HEK293 (cell line): Measurements from ENCODE around the gene CD2.

Experiments used
- CTCF ChIA-PET: fragments of 350-600 bp; formaldehyde crosslinking; extraction: SDS; loops from one replicate; lab custom pipeline; 2021; ENCODE audit warnings: antibody characterized with exemption; lab: Yijun Ruan, JAX
- POLR2A ChIA-PET: fragments of 300-600 bp; formaldehyde crosslinking; extraction: SDS; loops from one replicate; lab custom pipeline; 2020; ENCODE audit warnings: antibody characterized with exemption, inconsistent platforms; lab: Yijun Ruan, JAX
- H3K27ac ChIP-seq: fragments of 200-500 bp; sonication (Bioruptor generic); 2 replicates; pipeline ENCODE4 v1.5.1; 2014; ENCODE audit warnings: low read depth, low read length, control low read depth, inconsistent platforms; ENCODE audit errors: extremely low read depth
- H3K36me3 ChIP-seq, 2 experiments: fragments of 200-500 bp in 1 of 2; sonication (Bioruptor generic) in 1 of 2; 1 replicate in 1 of 2; 2 replicates in 1 of 2; pipeline ENCODE4 v1.5.1; 2014 to 2017; ENCODE audit warnings: inconsistent platforms in 2 of 2, low read length in 2 of 2; ENCODE audit not compliant: control insufficient read depth in 2 of 2, insufficient read depth in 1 of 2
- H3K4me1 ChIP-seq: fragments of 200-500 bp; sonication (Bioruptor generic); 2 replicates; pipeline ENCODE4 v1.5.1; 2014; ENCODE audit warnings: mild to moderate bottlenecking, low read length, inconsistent platforms; ENCODE audit not compliant: control insufficient read depth, insufficient read depth
- H3K4me3 ChIP-seq: 2 replicates; pipeline ENCODE4 v1.5.1; 2011; ENCODE audit warnings: low read depth, mild to moderate bottlenecking, control low read depth, low read length, moderate library complexity
- H3K9me3 ChIP-seq: fragments of 200-500 bp; sonication (Bioruptor generic); 2 replicates; pipeline ENCODE4 v1.5.1; 2014; ENCODE audit warnings: low read depth, low read length, inconsistent platforms; ENCODE audit not compliant: control insufficient read depth, insufficient read depth
- BCL11A ChIP-seq: fragments of 450-650 bp; formaldehyde crosslinking; IDR thresholded peaks from 2 replicates; pipeline ENCODE4 v1.5.1; 2016; ENCODE audit warnings: low read depth, missing biosample characterization, missing genetic modification characterization
- INSM2 ChIP-seq: fragments of 450-650 bp; formaldehyde crosslinking; IDR thresholded peaks from 2 replicates; pipeline ENCODE4 v1.5.1; 2016; ENCODE audit warnings: missing biosample characterization, missing genetic modification characterization
- KLF17 ChIP-seq: fragments of 450-650 bp; formaldehyde crosslinking; IDR thresholded peaks from 2 replicates; pipeline ENCODE4 v1.5.1; 2016; ENCODE audit warnings: missing biosample characterization, missing genetic modification characterization
- KLF8 ChIP-seq: fragments of 450-650 bp; formaldehyde crosslinking; IDR thresholded peaks from 2 replicates; pipeline ENCODE4 v1.5.1; 2016; ENCODE audit warnings: missing biosample characterization, missing genetic modification characterization
- KLF9 ChIP-seq: fragments of 450-650 bp; formaldehyde crosslinking; IDR thresholded peaks from 2 replicates; pipeline ENCODE4 v1.5.1; 2016; ENCODE audit warnings: missing biosample characterization, missing genetic modification characterization, low read depth
- OSR2 ChIP-seq: fragments of 450-650 bp; formaldehyde crosslinking; IDR thresholded peaks from 2 replicates; pipeline ENCODE4 v1.5.1; 2016; ENCODE audit warnings: missing biosample characterization, missing genetic modification characterization
- YY1 ChIP-seq: fragments of 450-650 bp; formaldehyde crosslinking; IDR thresholded peaks from 2 replicates; pipeline ENCODE4 v1.5.1; 2018; ENCODE audit warnings: missing biosample characterization, missing genetic modification characterization
- ZBTB1 ChIP-seq: fragments of 450-650 bp; formaldehyde crosslinking; IDR thresholded peaks from 2 replicates; pipeline ENCODE4 v1.5.1; 2016; ENCODE audit warnings: missing biosample characterization, missing genetic modification characterization
- ZFP3 ChIP-seq: fragments of 450-650 bp; formaldehyde crosslinking; IDR thresholded peaks from 2 replicates; pipeline ENCODE4 v1.5.1; 2016; ENCODE audit warnings: low read depth, missing biosample characterization, missing genetic modification characterization
- ZNF18 ChIP-seq: fragments of 450-650 bp; formaldehyde crosslinking; IDR thresholded peaks from 2 replicates; pipeline ENCODE4 v1.5.1; 2016; ENCODE audit warnings: missing biosample characterization, missing genetic modification characterization
- ZNF202 ChIP-seq: fragments of 450-650 bp; formaldehyde crosslinking; IDR thresholded peaks from 2 replicates; pipeline ENCODE4 v1.5.1; 2016; ENCODE audit warnings: missing biosample characterization, missing genetic modification characterization, borderline replicate concordance
- ZNF214 ChIP-seq: fragments of 450-650 bp; formaldehyde crosslinking; IDR thresholded peaks from 2 replicates; pipeline ENCODE4 v1.5.1; 2017; ENCODE audit warnings: missing biosample characterization, mild to moderate bottlenecking, missing genetic modification characterization, borderline replicate concordance
- ZNF248 ChIP-seq: fragments of 450-650 bp; formaldehyde crosslinking; IDR thresholded peaks from 2 replicates; pipeline ENCODE4 v1.5.1; 2017; ENCODE audit warnings: missing biosample characterization, missing genetic modification characterization
- ZNF292 ChIP-seq: fragments of 450-650 bp; formaldehyde crosslinking; IDR thresholded peaks from 2 replicates; pipeline ENCODE4 v1.5.1; 2016; ENCODE audit warnings: low read depth, missing biosample characterization, missing genetic modification characterization, borderline replicate concordance
- ZNF335 ChIP-seq: fragments of 450-650 bp; formaldehyde crosslinking; conservative IDR thresholded peaks from 2 replicates; pipeline ENCODE4 v1.5.1; 2016; ENCODE audit warnings: missing biosample characterization, missing genetic modification characterization
- ZNF423 ChIP-seq: fragments of 450-650 bp; formaldehyde crosslinking; IDR thresholded peaks from 2 replicates; pipeline ENCODE4 v1.5.1; 2016; ENCODE audit warnings: missing biosample characterization, missing genetic modification characterization
- ZNF488 ChIP-seq: fragments of 450-650 bp; formaldehyde crosslinking; IDR thresholded peaks from 2 replicates; pipeline ENCODE4 v1.5.1; 2016; ENCODE audit warnings: missing biosample characterization, missing genetic modification characterization
- ZNF571 ChIP-seq: fragments of 450-650 bp; formaldehyde crosslinking; IDR thresholded peaks from 2 replicates; pipeline ENCODE4 v1.5.0; 2017; ENCODE audit warnings: missing biosample characterization, missing genetic modification characterization
- ZNF645 ChIP-seq: fragments of 450-650 bp; formaldehyde crosslinking; IDR thresholded peaks from 2 replicates; pipeline ENCODE4; 2016; ENCODE audit warnings: missing biosample characterization, missing genetic modification characterization
- ZNF830 ChIP-seq: fragments of 450-650 bp; IDR thresholded peaks from 2 replicates; pipeline ENCODE4 v1.5.0; 2018; ENCODE audit warnings: missing biosample characterization, missing genetic modification characterization, low read depth, mild to moderate bottlenecking, moderate library complexity
- ZNF843 ChIP-seq: fragments of 450-650 bp; formaldehyde crosslinking; IDR thresholded peaks from 2 replicates; pipeline ENCODE4 v1.5.1; 2016; ENCODE audit warnings: missing biosample characterization, missing genetic modification characterization

Gene CD2

GRCh38 chr1:116751146-116751545 lies 3.1 kb upstream of the CD2 start:
- POLR2A ChIA-PET, result no interaction called here
- Histone ChIP-seq H3K9me3 (no peaks in the 10 kb centered on the region), H3K4me1 (no peaks in the 10 kb centered on the region), H3K36me3 (no peaks in the 10 kb centered on the region), H3K27ac (no peak overlapping the region), H3K4me3 (no peak overlapping the region)
- TF ChIP-seq YY1 (tag by site-specific recombination) (no peak), KLF17 (tag by site-specific recombination) (no peak), KLF8 (tag by site-specific recombination) (no peak), KLF9 (tag by site-specific recombination) (no peak), ZNF202 (tag by site-specific recombination) (no peak), ZNF248 (tag by site-specific recombination) (no peak), ZNF292 (tag by site-specific recombination) (no peak), ZNF488 (tag by site-specific recombination) (no peak), BCL11A (tag by site-specific recombination) (no peak), INSM2 (tag by site-specific recombination) (no peak), ZNF571 (no peak), ZNF18 (tag by site-specific recombination) (no peak), ZBTB1 (tag by site-specific recombination) (no peak), ZNF214 (tag by site-specific recombination) (no peak), ZNF830 (tag by site-specific recombination) (no peak), ZFP3 (no peak), OSR2 (tag by site-specific recombination) (no peak)
- CTCF ChIA-PET, result interaction anchor here (0.6 to 1.2 kb wide), 4 partner anchors 13 to 612 kb away, joined by 3 to 5 read pairs (median 4); no protein-coding TSS in a partner anchor

- no peaks in the 10 kb centered on the region for H3K4me1 ChIP-seq
- ChIA-PET CTCF (interaction anchor here (0.6 to 1.2 kb wide), 4 partner anchors 13 to 613 kb away, joined by 3 to 5 read pairs (median 4); no protein-coding TSS in a partner anchor), POLR2A (no interaction called here)
- no peak overlapping the region for H3K27ac ChIP-seq
- no peaks in the 10 kb centered on the region for H3K36me3 ChIP-seq
- no peaks in the 10 kb centered on the region for H3K9me3 ChIP-seq
- H3K4me3 ChIP-seq, result no peak overlapping the region
- no peak for TF ChIP-seq ZNF335 (tag by site-specific recombination)
- no peak for TF ChIP-seq KLF17 (tag by site-specific recombination)
- no peak for TF ChIP-seq KLF8 (tag by site-specific recombination)
- no peak for TF ChIP-seq ZNF423 (tag by site-specific recombination)
- TF ChIP-seq ZNF843 (tag by site-specific recombination), result no peak
- TF ChIP-seq ZNF645, result no peak
Measured at GRCh38 chr1:116751621-116752020, 2.6 kb upstream of the CD2 start.
